Activated CD8-positive, alpha-beta memory T cell treated with anti-CD3 and anti-CD28 coated beads for 36 hours (primary cell): ENCODE data around the gene IDH3A. TPM values are rescaled to one million over a fixed set of nuclear protein-coding genes. Genes with fewer than 3 reads are reported as not detected.
"Not testable (repeated sequence)": the region's sequence is repeated elsewhere in the genome, so short reads cannot be mapped to it uniquely, and the experiment has no call there.

ENCODE experiments used
- CTCF ChIA-PET: fragments of 350-600 bp; sonication (Branson Sonifier 250); formaldehyde crosslinking; loops from one replicate; lab custom pipeline; 2021; ENCODE audit warnings: antibody characterized with exemption; lab: Charles Lee
- POLR2A ChIA-PET: fragments of 350-600 bp; sonication (Branson Sonifier 250); formaldehyde crosslinking; loops from one replicate; lab custom pipeline; 2021; ENCODE audit warnings: antibody characterized with exemption; lab: Charles Lee
- total RNA-seq, 2 experiments: library from RNA; stranded (reverse); gene quantifications; one replicate each; pipeline ENCODE4 v1.2.3, GENCODE V29; 2021

The IDH3A gene
- total RNA-seq, 2 experiments from 2014 or later, result 143 to 144 TPM

DNA sequence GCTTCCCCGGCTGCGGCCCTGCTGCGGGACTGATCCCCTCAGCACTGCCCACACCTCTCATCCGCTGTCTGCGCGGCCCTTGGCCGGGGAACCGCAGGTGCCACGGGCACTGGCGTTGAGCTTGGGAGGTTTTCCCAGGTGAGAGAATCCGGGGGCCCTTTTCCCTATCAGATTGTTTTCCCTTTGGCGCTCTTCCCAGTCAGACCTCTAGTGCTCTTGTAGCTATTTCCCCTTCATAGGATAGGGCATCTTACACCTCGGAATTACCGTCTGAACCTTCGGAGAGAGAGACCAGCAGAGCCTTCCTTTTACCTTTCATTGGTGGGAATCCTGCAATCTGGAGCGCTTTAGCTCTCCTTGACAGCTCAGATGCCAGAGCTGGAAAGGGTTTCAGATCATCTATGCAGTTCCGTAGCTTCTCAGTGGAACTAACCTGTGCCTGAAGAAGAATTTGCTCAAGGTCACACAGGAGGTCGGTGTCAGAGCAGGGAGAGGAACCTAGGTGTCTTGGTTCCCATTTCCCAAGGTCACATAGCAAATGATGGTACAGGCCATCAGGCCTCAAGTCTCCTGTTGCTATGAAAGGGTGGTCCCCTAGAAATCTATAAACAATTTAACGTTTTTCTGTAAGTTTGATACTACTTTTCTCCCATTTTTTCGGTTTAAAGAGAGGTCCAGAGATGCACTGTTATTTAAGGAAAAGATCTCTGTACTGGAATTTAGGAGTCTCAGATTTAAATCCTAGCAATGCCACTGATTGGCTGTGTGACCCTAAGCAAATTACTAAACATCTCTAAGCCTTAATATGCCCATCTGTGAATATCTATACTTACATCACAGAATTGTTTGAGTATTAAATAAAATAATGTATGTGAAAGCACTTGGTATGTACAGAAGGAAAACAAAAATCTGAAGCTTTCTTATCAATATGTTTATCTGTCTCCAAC, 916 bp downstream of the IDH3A start:
- POLR2A ChIA-PET, result interaction anchor here (0.6 to 1.1 kb wide), 3 partner anchors 20 to 289 kb away, joined by 3 to 7 read pairs (median 6); no protein-coding TSS in a partner anchor
- CTCF ChIA-PET, result interaction anchor here (1.1 to 2.4 kb wide), 3 partner anchors 19 to 91 kb away, joined by 3 to 8 read pairs (median 5); partner anchors contain the start of gene CIB2

DNA sequence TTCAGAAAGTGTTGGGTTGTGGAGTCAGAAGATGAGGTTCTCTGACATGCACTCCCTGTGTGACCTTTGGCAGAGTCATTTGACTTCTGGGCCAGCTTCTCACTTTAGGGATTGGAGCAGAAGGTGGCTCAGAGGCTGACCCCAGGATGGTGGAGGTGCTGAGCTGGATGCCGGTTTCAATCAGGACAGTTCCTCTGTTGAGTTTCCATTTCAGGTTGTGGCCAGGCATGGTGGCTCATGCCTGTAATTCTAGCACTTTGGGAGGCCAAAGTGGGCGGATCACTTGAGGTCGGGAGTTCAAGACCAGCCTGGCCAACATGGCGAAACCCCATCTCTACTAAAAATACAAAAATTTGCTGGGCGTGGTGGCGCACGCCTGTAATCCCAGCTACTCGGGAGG, 1.9 kb downstream of the IDH3A start:
- POLR2A ChIA-PET, result not testable (repeated sequence)

DNA sequence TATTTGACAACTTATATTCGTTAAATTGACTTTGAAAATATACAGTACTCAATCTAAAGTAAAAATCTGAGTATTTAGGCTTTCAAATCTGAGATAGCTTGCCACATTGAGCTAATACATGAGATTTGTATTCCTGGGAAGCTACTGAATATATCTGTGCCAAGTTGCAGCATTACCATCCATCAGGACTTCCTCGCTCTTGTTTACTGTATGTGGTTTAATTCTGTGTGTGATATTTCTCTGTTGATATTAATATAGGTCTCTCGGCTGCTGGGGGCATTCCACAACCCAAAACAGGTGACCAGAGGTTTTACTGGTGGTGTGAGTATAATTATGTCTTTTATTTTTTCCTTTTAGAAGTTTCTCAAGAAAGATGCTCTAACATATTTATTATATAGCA, 5.8 kb downstream of the IDH3A start:
- ChIA-PET POLR2A (no interaction called here), CTCF (no interaction called here)

More for the DNA sequence above, 1.9 kb downstream of the IDH3A start:
- CTCF ChIA-PET, result not testable (repeated sequence)

- CTCF ChIA-PET, result no interaction called here
- POLR2A ChIA-PET, result no interaction called here
Measured at GRCh38 chr15:78155355-78155939, 6.3 kb downstream of the IDH3A start.

DNA sequence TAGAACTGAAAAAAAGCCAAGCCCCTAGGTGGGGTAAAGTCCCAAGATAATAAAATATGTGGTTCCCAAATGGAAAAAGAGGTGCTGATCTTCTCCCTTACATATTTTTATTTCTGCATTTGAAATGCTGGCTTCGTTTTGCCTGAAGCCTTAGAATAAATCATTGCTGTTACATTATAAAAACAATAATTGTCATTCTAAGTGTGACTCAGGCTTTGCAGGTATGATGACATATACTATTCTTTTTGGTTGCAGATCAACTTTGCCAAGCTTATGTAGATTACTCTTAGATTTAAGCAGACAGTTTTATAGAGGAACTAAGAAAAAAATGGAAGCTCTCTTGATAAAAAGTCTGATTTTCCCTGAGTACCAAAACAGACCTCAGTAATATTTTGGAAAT, 7.5 kb downstream of the IDH3A start:
- ChIA-PET CTCF (no interaction called here), POLR2A (no interaction called here)

DNA sequence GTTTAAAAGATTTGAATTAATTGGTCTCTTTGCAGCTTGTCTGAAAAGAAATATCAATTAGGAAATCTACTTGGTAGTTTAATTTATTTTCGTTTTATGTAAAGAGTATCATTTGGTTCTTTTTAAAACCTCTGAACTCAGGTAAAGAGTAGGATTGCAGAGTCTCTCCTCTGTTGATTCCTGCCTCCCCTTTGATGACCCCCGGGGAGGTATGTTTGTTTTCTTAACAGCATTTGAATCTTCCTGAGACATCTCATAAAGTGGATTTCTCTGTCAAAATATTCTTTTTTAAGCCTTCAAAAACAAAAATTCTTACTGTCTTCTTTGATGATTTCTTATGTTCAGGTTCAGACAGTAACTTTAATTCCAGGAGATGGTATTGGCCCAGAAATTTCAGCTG, 8.0 kb downstream of the IDH3A start:
- POLR2A ChIA-PET, result no interaction called here
- CTCF ChIA-PET, result no interaction called here

DNA sequence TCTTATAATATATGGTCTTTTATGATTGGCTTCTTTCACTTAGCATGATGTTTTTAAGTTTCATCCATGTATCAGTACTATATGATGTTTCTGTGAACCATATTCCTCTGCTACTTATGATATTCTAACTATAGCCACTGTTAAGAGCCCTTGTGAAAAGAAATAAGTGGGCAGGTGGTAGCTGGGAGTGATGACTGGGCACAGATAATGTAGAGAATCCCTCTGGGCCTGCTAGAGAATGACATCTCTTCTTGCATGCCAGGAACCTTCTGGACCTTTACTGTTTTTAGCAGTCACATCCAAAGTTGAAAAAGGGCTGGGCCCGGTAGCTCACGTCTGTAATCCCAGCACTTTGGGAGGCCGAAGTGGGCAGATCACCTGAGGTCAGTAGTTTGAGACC, 10.2 kb downstream of the IDH3A start:
- ChIA-PET POLR2A (no interaction called here), CTCF (no interaction called here)

GRCh38 chr15:78162038-78162437, 12.9 kb downstream of the IDH3A start:
- POLR2A ChIA-PET, result no interaction called here
- CTCF ChIA-PET, result no interaction called here

DNA sequence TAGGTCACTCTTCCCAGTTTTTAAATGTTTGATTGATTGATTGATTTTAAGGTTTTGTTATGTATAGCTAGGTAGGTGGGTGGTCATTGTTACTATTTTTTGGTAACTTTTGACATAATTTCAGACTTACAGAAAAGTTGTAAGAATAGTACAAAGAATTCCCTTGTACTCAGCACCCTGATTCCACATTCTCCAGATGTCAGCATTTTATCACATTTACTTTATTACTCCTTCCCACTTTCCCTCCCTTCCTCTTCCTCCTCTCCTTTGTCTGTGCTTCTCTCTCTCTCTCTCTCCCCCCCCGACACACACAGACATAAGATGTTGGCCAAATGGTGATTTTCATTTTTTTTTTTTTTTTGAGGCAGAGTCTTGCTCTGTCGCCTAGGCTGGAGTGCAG, 14.8 kb downstream of the IDH3A start:
- CTCF ChIA-PET, result no interaction called here

GRCh38 chr15:78167227-78167888, 18.2 kb downstream of the IDH3A start:
- POLR2A ChIA-PET, result interaction anchor here (1.1 kb wide), 1 partner anchor 19 kb away, joined by 6 read pairs; the partner anchor contains the start of gene IDH3A
- CTCF ChIA-PET, result interaction anchor here (0.8 to 1.0 kb wide), 2 partner anchors 74 kb away, joined by 3 to 4 read pairs; no protein-coding TSS in a partner anchor

More for the DNA sequence above, 14.8 kb downstream of the IDH3A start:
- POLR2A ChIA-PET, result no interaction called here

- ChIA-PET POLR2A (no interaction called here), CTCF (interaction anchor here (0.8 kb wide), 1 partner anchor 73 kb away, joined by 3 read pairs; no protein-coding TSS in a partner anchor)
Measured at GRCh38 chr15:78168608-78169007, 19.4 kb downstream of the IDH3A start.

DNA sequence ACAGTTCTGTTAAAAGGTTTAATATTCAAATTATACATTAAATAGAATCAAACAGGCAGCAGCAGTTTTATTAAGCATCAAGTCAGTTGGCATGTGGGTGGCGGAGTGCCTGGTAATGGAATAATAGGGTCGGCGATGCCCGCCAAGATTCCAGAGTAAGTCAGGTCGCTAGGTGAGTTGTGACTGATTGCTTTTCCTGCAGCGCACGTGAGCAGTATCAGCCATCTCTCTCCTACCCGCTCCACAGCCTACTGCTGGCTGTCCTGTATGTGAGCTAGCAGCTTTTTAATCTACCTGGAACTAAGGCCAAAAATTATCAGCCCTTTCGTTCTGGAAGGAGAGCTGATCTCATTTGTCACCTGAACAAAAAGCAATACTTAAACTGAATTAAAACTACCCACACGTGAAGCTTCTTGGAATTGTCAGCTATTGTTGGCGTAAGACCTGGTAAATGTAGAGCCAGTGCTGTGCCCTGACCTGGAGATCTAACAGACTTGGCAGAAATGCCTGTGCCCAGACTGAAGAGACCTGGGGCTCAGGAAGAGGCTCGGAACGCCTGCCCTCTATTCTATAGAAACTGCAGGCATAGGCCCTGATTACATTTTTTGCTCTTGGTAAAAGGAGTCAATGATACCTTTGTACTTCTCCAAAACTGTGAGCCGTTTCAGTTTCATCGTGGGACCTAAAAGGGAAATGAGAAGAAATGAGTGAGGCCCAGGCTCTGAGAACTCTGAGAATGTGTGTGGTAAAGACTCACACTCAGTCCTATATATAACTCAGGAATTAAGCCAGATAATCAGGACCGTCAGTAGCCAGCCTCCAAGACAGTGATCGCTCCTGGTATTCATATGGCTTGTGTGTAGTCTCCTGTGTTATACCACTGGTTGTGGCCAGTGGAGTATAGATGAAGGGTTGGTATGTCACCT, 21.9 kb downstream of the IDH3A start:
- CTCF ChIA-PET, result interaction anchor here (1.1 kb wide), 1 partner anchor 58 kb away, joined by 4 read pairs; no protein-coding TSS in a partner anchor
- POLR2A ChIA-PET, result no interaction called here

- ChIA-PET POLR2A (no interaction called here), CTCF (interaction anchor here (0.9 kb wide), 1 partner anchor 55 kb away, joined by 3 read pairs; no protein-coding TSS in a partner anchor)
Measured at GRCh38 chr15:78171864-78172472, 22.8 kb downstream of the IDH3A start.

DNA sequence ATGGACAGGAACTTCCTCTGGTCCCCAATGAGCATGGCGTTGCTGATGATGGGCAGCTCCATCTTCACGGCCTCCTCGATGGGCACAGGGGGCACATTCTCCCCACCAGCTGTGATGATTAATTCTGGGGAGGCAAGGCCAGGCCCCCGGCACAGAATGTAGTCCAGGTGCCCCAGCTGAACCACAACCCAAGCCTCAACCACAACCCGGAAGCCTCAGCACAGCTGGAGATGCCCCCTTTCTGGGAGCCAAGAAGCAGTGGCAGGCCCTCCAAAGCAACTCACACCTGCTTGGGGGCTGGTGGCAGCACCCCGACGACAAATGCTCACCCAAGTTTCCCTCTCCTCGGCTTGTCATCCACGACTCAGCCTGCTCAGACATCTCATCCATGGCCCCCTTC, 25.2 kb downstream of the IDH3A start:
- POLR2A ChIA-PET, result no interaction called here

GRCh38 chr15:78175330-78175729, 26.2 kb downstream of the IDH3A start:
- ChIA-PET CTCF (interaction anchor here (5.4 kb wide), 1 partner anchor 65 kb away, joined by 43 read pairs; no protein-coding TSS in a partner anchor), POLR2A (no interaction called here)

More for the DNA sequence above, 25.2 kb downstream of the IDH3A start:
- CTCF ChIA-PET, result interaction anchor here (0.6 to 1.6 kb wide), 3 partner anchors 21 to 67 kb away, joined by 3 to 5 read pairs (median 4); no protein-coding TSS in a partner anchor

- ChIA-PET CTCF (interaction anchor here (1.1 to 5.4 kb wide), 5 partner anchors 15 to 65 kb away, joined by 3 to 43 read pairs (median 7); no protein-coding TSS in a partner anchor), POLR2A (no interaction called here)
Measured at GRCh38 chr15:78177447-78177873, 28.3 kb downstream of the IDH3A start.

- CTCF ChIA-PET, result interaction anchor here (1.2 to 5.4 kb wide), 5 partner anchors 15 to 65 kb away, joined by 3 to 43 read pairs (median 7); no protein-coding TSS in a partner anchor
- POLR2A ChIA-PET, result no interaction called here
Measured at GRCh38 chr15:78178064-78178463, 28.9 kb downstream of the IDH3A start.
